ENCODE results near the gene CIAO2B.

The CIAO2B gene

DNA sequence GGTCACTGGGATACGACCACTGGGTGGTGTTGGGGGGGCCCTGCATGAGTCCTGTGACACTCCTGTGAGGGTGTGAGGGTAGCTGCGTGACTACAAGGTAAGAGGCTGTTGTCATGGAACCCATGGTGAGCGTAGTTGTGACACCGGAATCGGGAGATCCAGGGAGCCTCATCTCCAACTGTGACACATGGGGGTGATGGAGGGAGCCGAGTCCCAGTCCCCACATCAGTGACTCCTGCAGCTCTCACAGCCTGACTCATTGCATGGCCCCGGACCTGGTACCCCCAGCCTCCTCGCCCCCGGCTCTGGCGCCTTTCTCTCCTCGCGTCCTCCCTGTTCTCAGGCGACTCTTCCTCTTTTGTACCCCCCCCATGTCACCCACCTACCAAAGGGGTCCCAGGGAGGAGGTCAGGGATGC lies 29.8 kb downstream of the CIAO2B start:
- H3K27me3 Mint-ChIP-seq (ENCODE audit: low read depth), result peaks cover 8% of the 10 kb centered on the region
- TF ChIP-seq, protein P1, sequence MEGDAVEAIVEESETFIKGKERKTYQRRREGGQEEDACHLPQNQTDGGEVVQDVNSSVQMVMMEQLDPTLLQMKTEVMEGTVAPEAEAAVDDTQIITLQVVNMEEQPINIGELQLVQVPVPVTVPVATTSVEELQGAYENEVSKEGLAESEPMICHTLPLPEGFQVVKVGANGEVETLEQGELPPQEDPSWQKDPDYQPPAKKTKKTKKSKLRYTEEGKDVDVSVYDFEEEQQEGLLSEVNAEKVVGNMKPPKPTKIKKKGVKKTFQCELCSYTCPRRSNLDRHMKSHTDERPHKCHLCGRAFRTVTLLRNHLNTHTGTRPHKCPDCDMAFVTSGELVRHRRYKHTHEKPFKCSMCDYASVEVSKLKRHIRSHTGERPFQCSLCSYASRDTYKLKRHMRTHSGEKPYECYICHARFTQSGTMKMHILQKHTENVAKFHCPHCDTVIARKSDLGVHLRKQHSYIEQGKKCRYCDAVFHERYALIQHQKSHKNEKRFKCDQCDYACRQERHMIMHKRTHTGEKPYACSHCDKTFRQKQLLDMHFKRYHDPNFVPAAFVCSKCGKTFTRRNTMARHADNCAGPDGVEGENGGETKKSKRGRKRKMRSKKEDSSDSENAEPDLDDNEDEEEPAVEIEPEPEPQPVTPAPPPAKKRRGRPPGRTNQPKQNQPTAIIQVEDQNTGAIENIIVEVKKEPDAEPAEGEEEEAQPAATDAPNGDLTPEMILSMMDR (IDR thresholded peaks at IDR 0.05; ENCODE audit: unreplicated experiment in 3 of 3), result no peak
- H3K9me3 Mint-ChIP-seq, result no peaks in the 10 kb centered on the region
- peak overlapping the region in 2 of 3 experiments; percentile 59 to 91 for H3K27ac Mint-ChIP-seq
- H3K4me1 Mint-ChIP-seq, result peaks cover 48% of the 10 kb centered on the region
- no peak overlapping the region for H3K4me3 Mint-ChIP-seq
- no peaks in the 10 kb centered on the region for H3K36me3 Mint-ChIP-seq (ENCODE audit: low read depth)

DNA sequence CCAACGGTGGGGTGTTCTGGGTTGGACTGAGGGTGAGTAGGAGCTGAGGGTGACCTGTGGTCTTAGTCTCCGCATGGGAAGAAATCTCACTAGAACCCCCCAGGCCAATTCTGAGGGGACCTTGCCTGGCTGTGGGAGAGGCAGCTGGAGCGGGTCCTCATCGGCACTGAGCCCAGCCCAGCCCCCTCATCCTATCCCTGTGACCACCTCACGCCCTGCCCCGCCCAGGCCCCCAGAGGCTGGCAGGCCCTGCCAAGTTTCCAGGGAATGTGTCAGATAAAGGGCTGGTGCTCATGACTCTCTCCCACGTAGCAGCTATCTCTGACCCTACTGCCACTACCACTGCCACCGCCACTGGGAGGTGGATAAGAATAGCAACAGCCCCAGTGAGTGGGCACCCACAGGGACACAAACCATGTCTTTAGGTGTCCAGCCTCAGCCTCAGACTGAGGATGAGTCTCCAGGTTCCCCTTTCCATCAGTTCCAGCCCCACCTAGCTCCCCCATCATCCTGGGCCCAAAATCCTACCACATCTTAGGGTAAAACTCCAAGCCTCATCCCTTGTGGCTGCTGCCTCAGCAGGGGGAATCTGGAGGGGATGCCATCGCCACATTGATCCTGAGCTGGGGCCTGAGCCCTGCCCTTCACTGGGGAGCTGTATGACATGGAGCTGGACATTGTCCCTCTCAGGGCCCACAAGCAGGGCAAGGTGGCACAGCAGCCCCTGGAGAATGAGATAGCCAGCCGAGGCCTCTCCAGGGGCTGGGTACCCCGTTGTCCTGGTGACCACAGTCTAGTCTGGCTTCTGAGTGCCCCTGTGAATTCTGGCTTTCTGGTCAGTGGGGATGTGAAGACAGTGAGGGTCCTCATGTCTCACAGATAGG lies 30.4 kb downstream of the CIAO2B start:
- no peaks in the 10 kb centered on the region for H3K9me3 Mint-ChIP-seq
- H3K27ac Mint-ChIP-seq, result peak overlapping the region in 2 of 3 experiments; percentile 59 to 80
- H3K4me1 Mint-ChIP-seq, result peaks cover 55% of the 10 kb centered on the region
- H3K36me3 Mint-ChIP-seq (ENCODE audit: low read depth), result no peaks in the 10 kb centered on the region
- no peak overlapping the region for H3K4me3 Mint-ChIP-seq
- TF ChIP-seq, protein P1 (IDR thresholded peaks at IDR 0.05; ENCODE audit: unreplicated experiment in 3 of 3), result no peak
- peaks cover 8% of the 10 kb centered on the region for H3K27me3 Mint-ChIP-seq (ENCODE audit: low read depth)

DNA sequence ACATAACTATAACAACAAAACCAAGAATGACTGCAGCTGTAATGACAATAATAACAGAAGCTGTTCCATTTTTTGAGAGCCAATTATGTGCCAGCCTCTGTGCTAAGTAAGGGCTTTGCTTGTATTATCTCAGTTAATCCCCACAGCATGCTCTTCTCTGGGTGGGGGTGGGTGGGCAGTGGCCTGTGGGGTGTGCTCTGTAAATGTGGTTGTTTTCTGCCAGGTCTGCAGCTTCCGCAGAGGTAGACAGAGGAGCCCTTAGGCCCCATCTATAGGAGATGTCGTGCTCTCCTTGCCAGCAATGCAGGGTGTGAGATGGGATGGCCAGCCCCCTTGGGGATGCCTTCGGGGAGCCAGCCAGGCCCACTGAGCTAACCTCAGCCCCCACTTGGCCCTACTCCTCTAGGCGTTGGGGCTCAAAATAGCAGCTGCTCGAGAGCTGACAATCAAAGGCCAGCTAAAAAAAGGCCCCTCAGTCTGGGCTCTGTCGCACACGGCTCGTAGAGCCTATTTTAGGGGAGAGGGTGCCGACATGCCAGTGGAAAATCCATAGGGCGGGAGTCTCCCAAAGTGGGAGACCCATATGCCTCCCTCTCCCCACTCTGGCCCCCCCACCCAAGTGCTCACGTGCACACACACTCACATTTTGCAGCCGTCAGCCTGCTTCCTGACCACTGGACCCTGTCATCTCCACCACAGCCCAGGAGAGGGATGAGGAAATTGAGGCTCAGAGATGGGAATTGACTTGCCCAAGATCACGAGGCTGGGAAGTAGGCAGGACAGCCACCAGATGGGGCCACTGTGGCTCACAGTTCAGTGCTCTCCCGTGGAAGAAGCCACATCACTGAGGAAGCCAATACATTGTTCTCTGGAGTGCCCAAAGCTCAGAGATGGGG lies 31.3 kb downstream of the CIAO2B start:
- no peaks in the 10 kb centered on the region for H3K36me3 Mint-ChIP-seq (ENCODE audit: low read depth)
- TF ChIP-seq, protein P1 (IDR thresholded peaks at IDR 0.05; ENCODE audit: unreplicated experiment in 3 of 3), result no peak

DNA sequence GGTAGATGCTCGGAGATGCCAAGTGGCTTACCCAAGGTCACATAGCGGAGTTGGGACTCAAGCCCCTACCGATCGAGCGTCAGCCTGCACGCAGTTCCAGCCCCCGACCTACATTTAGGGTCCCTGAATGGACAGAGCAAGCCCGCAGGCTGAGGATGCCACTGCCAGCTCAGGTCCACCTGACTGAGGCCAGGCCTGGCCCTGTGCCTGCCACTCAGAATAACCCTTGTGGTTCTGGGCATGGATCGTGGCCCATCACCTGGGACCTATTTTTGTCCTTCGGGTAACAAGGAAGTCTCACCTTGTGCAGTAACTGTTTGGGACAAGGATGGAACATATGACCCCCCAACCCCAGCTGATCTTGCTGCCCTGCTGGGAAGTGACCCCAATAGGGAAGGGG lies 32.6 kb downstream of the CIAO2B start:
- peak overlapping the region; percentile 34 to 82 (median 78) for H3K27ac Mint-ChIP-seq
- no peaks in the 10 kb centered on the region for H3K9me3 Mint-ChIP-seq
- no peaks in the 10 kb centered on the region for H3K36me3 Mint-ChIP-seq (ENCODE audit: low read depth)
- no peak overlapping the region for H3K4me3 Mint-ChIP-seq
- H3K27me3 Mint-ChIP-seq (ENCODE audit: low read depth), result peaks cover 4% of the 10 kb centered on the region
- TF ChIP-seq, protein P1 (IDR thresholded peaks at IDR 0.05; ENCODE audit: unreplicated experiment in 3 of 3), result no peak
- H3K4me1 Mint-ChIP-seq, result peaks cover 60% of the 10 kb centered on the region

More for the DNA sequence above, 31.3 kb downstream of the CIAO2B start:
- Mint-ChIP-seq H3K4me3 (no peak overlapping the region), H3K4me1 (peaks cover 60% of the 10 kb centered on the region), H3K9me3 (no peaks in the 10 kb centered on the region), H3K27ac (peak overlapping the region in 2 of 3 experiments; percentile 34 to 78), H3K27me3 (ENCODE audit: low read depth) (peaks cover 4% of the 10 kb centered on the region)

DNA sequence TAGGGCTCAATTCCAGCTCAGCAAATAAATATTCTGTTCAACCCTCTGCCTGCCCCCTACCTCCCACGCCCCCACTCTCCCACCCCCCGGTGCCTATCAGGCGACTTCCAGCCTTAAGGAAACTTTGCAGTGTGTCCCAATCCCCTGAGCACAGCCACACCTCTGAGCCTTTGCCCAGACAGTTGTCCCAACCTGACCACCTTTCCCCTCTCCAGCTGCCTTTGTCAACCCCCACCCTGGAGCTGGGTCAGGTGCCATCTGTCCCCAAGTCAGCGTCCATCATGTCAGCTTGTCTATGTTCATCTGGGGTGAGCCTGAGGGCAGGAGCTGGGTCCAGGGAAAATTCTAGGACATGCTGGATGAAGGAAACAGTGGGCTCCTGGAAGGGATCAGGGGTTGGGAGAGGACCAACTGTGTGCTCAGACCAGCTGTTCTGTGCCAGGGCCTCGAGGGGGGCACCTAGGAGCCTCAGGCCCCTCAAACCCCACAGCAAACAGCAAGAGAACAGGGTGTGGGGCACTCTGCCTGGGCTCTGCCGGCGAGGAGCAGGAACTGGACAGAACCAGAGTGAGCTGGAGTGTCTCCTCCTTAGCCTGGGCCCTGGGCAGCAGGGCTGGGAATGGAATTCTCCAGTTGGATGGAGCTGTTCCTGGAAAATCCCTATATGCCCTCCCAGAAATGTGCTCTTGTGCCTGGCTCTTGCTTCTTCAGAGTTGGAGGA lies 33.3 kb downstream of the CIAO2B start:
- H3K4me3 Mint-ChIP-seq, result peak overlapping the region in 1 of 3 experiments; percentile 47
- H3K27ac Mint-ChIP-seq, result peak overlapping the region; percentile 82 to 91 (median 85)
- peaks cover 52% of the 10 kb centered on the region for H3K4me1 Mint-ChIP-seq
- peaks cover 4% of the 10 kb centered on the region for H3K27me3 Mint-ChIP-seq (ENCODE audit: low read depth)
- no peaks in the 10 kb centered on the region for H3K9me3 Mint-ChIP-seq
- TF ChIP-seq, protein P1 (IDR thresholded peaks at IDR 0.05; ENCODE audit: unreplicated experiment in 3 of 3), result no peak
- H3K36me3 Mint-ChIP-seq (ENCODE audit: low read depth), result no peaks in the 10 kb centered on the region
